Left ventricle myocardium inferior (tissue), 1 donor: Measurements from ENCODE around the gene SLC22A17. TPM values are rescaled to one million over a fixed set of nuclear protein-coding genes. Genes with fewer than 3 reads are reported as not detected.
A peak's percentile ranks its signal among the peaks of the same experiment; 100 is the strongest.

Experiments
- DNase-seq: peaks from one replicate; pipeline ENCODE4 v3.0.0-alpha.2; 2020
- H3K27ac ChIP-seq: fragments of 200-600 bp; replicated peaks from 2 replicates; pipeline ENCODE4 v1.8.0; 2021
- H3K27me3 ChIP-seq: fragments of 200-600 bp; 2 replicates; pipeline ENCODE4 v1.8.0; 2021; ENCODE audit warnings: low read depth
- H3K36me3 ChIP-seq: fragments of 200-600 bp; 2 replicates; pipeline ENCODE4 v1.8.0; 2021
- H3K4me1 ChIP-seq: fragments of 200-600 bp; 2 replicates; pipeline ENCODE4 v1.8.0; 2021
- H3K4me3 ChIP-seq: fragments of 200-600 bp; 2 replicates; pipeline ENCODE4 v1.8.0; 2021; ENCODE audit warnings: mild to moderate bottlenecking, moderate library complexity
- H3K9me3 ChIP-seq: fragments of 200-600 bp; replicated peaks from 2 replicates; pipeline ENCODE4 v1.8.0; 2021
- intact Hi-C: fragments of 100-400 bp; cut with micrococcal nuclease; formaldehyde crosslinking; loops from one replicate; pipeline ENCODE4 v1.11.0; 2022
- total RNA-seq: library from RNA; stranded (reverse); fragmentation: NEBNext Ultra II Directional; extraction: Animal tissue kit (Norgen Biotek cat#: 25700); gene quantifications from one replicate; pipeline ENCODE4 v1.2.1, GENCODE V29; 2021
- TF ChIP-seq, protein P1 (sequence below): fragments of 200-600 bp; IDR thresholded peaks from 2 replicates; pipeline ENCODE4 v1.8.0; 2021; ENCODE audit warnings: antibody characterized with exemption, mild to moderate bottlenecking, borderline replicate concordance
- donor health status: DM: no; HTN: yes; CAD: no; lungs with severe emphysema.

Gene SLC22A17
- total RNA-seq, 1 donor from 2014 or later: 9.7 TPM

DNA sequence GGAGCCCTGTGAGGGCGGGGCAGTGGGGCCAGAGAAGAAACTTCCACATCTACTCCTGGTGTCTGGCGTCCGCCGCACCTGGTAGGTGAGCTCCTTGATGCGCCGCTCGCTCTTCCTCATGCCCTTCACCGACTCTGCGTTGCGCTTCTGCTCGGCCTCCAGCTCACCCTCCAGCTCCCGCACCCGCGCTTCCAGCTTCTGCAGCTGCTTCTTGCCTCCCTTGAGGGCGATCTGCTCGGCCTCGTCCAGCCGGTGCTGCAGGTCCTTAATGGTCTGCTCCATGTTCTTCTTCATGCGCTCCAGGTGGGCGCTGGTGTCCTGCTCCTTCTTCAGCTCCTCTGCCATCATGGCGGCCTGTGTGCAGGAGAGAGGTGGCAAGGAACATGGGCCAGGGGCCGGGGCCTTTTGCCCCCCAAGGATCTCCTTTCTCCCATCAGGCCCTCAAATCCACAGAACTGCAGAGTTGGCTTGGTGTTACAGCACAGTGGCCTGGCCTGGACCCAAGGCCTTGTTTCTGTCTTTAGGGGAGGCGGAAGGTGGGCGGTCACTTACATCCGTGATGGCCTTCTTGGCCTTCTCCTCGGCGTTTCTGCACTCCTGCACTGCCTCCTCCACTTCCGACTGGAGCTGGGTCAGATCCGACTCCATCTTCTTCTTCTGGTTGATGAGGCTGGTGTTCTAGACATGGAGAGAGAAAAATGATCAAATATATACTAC lies 31.8 kb upstream of the SLC22A17 start:
- H3K27me3 ChIP-seq: peaks cover 21% of the 10 kb centered on the region
- no peak overlapping the region for H3K27ac ChIP-seq
- intact Hi-C loops: no loop called here
- H3K9me3 ChIP-seq: no peaks in the 10 kb centered on the region
- DNase-seq: no peak
- TF ChIP-seq, protein P1, sequence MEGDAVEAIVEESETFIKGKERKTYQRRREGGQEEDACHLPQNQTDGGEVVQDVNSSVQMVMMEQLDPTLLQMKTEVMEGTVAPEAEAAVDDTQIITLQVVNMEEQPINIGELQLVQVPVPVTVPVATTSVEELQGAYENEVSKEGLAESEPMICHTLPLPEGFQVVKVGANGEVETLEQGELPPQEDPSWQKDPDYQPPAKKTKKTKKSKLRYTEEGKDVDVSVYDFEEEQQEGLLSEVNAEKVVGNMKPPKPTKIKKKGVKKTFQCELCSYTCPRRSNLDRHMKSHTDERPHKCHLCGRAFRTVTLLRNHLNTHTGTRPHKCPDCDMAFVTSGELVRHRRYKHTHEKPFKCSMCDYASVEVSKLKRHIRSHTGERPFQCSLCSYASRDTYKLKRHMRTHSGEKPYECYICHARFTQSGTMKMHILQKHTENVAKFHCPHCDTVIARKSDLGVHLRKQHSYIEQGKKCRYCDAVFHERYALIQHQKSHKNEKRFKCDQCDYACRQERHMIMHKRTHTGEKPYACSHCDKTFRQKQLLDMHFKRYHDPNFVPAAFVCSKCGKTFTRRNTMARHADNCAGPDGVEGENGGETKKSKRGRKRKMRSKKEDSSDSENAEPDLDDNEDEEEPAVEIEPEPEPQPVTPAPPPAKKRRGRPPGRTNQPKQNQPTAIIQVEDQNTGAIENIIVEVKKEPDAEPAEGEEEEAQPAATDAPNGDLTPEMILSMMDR: no peak
- H3K4me1 ChIP-seq: peaks cover 6% of the 10 kb centered on the region
- no peak overlapping the region for H3K4me3 ChIP-seq
- peaks cover 71% of the 10 kb centered on the region for H3K36me3 ChIP-seq

DNA sequence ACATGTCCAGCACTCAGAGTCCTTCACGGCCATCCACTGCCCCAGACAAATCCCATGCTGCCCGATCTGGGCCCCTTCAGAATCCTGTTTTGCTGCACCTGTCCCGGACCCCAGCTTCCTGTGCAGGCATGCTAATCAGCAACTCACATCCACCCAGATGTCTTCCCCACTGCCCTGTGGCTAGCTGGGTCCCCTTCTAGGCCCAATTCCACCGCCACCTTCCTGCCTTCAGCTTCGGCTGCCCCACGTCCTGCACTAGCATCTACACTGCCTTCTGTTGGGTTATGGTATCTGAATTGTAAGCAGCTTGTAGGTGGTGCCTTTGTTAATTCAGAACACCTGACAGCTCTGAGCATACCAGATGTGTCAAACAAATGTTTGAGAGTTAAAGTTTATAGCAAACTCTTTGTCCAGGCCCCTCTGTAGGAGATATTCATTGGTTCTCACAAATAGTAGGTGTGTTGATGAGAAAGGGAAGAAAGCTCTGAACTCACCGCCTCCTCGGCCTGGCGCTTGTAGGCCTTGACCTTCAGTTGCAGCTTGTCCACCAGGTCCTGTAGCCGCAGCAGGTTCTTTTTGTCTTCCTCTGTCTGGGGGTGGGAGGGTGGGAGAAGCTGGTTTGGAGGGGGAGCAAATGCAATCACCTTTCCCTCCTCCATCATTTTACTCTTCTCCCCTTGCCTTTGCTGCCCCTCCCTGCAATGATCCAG lies 30.2 kb upstream of the SLC22A17 start:
- TF ChIP-seq, protein P1: no peak
- H3K27me3 ChIP-seq: peaks cover 7% of the 10 kb centered on the region
- no peaks in the 10 kb centered on the region for H3K4me1 ChIP-seq
- H3K9me3 ChIP-seq: no peaks in the 10 kb centered on the region
- intact Hi-C loops: no loop called here
- no peak for DNase-seq
- no peak overlapping the region for H3K4me3 ChIP-seq
- peak overlapping the region; percentile 51 for H3K27ac ChIP-seq
- H3K36me3 ChIP-seq: peaks cover 56% of the 10 kb centered on the region

DNA sequence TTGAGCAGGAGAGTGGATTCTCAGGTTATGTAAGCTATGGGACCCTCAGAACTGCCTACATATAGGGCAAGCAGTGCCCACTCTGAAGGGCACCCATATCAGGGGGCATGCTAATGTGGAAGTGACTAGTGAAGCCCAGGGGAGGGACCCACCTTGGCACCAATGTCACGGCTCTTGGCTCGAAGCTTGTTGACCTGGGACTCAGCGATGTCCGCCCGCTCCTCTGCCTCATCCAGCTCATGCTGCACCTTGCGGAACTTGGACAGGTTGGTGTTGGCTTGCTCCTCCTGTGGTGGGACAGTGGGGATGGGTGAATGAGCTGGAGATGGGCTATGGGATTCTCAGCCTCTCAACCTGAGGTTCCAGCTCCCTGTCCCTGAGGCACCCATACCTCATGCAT lies 29.6 kb upstream of the SLC22A17 start:
- no peaks in the 10 kb centered on the region for H3K9me3 ChIP-seq
- intact Hi-C loops: no loop called here

DNA sequence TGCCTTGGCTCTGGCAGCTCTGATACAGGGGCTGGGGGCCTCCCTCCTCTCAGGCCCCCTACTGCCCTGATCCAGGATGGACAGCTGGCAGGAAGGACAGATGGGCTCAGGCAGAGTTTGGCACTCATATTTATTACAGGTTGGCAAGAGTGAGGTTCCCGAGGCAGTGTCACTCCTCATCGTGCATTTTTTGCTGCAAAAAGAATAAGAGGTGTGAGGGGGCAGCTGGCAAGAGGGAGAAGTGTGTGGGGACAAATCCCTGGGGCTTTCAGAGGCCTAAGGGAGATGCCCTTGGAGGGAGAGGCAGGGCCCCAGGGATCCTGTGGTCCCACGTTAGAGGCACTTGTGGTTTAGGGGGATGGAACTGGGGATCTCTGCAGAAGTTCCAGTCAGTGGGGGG lies 29.2 kb upstream of the SLC22A17 start:
- no peak for DNase-seq
- Histone ChIP-seq H3K4me3 (no peak overlapping the region), H3K36me3 (peaks cover 47% of the 10 kb centered on the region), H3K27me3 (peaks cover 7% of the 10 kb centered on the region), H3K9me3 (no peaks in the 10 kb centered on the region), H3K27ac (peak overlapping the region; percentile 23), H3K4me1 (peaks cover 6% of the 10 kb centered on the region)
- intact Hi-C loops: no loop called here
- TF ChIP-seq, protein P1: no peak

More for the DNA sequence above, 29.6 kb upstream of the SLC22A17 start:
- peaks cover 2% of the 10 kb centered on the region for H3K4me1 ChIP-seq
- H3K4me3 ChIP-seq: no peak overlapping the region
- H3K27me3 ChIP-seq: peaks cover 7% of the 10 kb centered on the region
- no peak for DNase-seq
- peaks cover 51% of the 10 kb centered on the region for H3K36me3 ChIP-seq
- H3K27ac ChIP-seq: peak overlapping the region; percentile 23
- TF ChIP-seq, protein P1: no peak

DNA sequence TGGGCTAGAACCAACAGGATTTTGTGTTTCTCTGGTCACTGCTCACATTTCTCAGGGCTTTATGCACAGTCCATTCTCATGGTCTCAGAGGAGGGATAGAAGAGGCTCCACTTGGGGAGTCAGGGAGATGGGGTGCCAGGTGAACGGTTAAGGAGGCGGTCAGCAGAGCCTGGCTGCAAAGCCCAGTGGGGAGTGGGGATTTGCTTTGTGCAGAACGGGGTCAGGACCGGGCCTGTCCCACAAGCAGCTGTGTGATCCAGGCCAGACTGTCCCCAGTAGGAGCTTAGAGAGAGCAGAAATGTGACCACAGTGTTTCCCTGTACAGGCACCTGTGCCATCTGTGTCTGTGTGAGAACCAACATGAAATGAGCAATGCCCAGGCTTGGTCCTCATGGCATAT lies 28.3 kb upstream of the SLC22A17 start:
- peaks cover 38% of the 10 kb centered on the region for H3K36me3 ChIP-seq
- H3K4me1 ChIP-seq: peaks cover 14% of the 10 kb centered on the region
- H3K27ac ChIP-seq: peak overlapping the region; percentile 48
- H3K9me3 ChIP-seq: no peaks in the 10 kb centered on the region
- H3K4me3 ChIP-seq: no peak overlapping the region
- no peak for DNase-seq
- intact Hi-C loops: no loop called here
- peaks cover 7% of the 10 kb centered on the region for H3K27me3 ChIP-seq
- TF ChIP-seq, protein P1: no peak
